Liver (tissue), 3 donors: ENCODE measurements around the gene FOXO3.

Source experiments
- ATF3 ChIP-seq: IDR thresholded peaks from 2 replicates; pipeline ENCODE4 v1.6.1; 2016; ENCODE audit warnings: antibody characterized with exemption
- CTCF ChIP-seq: fragments of 150-350 bp; IDR thresholded peaks from 2 replicates; pipeline ENCODE4 v1.5.1; 2017; ENCODE audit warnings: improper control_type of control experiment, low read depth, low read length; ENCODE audit not compliant: missing input control
- FOXA1 ChIP-seq: IDR thresholded peaks from 2 replicates; pipeline ENCODE4 v1.6.1; 2016; ENCODE audit warnings: antibody characterized with exemption
- JUND ChIP-seq, 2 donors: IDR thresholded peaks; 2 replicates each; pipeline ENCODE4 v1.6.1; 2016; ENCODE audit warnings: antibody characterized with exemption in 2 of 2
- RXRA ChIP-seq, 2 donors: IDR thresholded peaks; 2 replicates each; pipeline ENCODE4 v1.6.1; 2017 to 2018; ENCODE audit warnings: antibody characterized with exemption in 2 of 2, mild to moderate bottlenecking in 1 of 2
- donor health status: healthy.
- donor health status: healthy.

- TF ChIP-seq CTCF (no peak), ATF3 (no peak), RXRA (IDR thresholded peaks at IDR 0.05) (no peak), FOXA1 (no peak), JUND (IDR thresholded peaks at IDR 0.05) (no peak)
These were observed 69.5 kb downstream of the FOXO3 start for GRCh38 chr6:108630050-108630714.
